ENCODE results near the gene POFUT1. TPM values are rescaled to one million over a fixed set of nuclear protein-coding genes. Genes with fewer than 3 reads are reported as not detected.
A peak's percentile ranks its signal among the peaks of the same experiment; 100 is the strongest.

POFUT1 gene
- total and polyA plus RNA-seq, 4 donors: 10.6 to 35.2 (median 23.1) TPM

DNA sequence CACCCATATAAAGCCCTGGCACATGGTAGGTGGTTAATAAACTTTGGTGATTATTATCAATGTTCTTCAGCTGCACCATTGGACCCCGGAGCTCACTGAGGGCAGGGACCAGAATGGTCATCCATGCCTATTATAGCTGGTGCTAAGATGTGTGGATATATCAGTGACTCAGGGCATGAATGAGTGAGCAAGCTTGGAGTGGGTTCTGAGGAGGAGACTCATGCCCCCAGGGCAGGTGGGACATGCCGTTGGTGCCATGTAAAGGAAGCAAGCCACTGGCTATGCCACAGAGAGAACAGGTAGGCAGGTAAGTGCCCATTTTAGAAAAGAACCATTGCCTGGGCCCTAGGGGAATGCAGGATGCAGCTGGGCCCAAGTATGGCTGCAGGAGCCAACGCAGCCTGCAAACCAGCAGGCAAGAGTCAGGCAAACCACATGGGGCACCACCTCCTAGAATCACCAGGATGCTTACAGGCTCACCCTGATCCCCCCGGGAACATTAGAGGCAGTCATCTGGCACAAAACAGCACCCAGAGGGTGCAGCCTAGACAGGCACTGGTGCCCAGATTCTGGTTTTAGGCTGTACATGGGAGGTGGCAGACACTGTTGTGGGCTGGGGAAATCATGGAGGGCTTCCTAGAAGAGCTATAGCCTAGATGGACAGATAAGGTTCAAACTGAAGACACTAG, 23.6 kb upstream of the POFUT1 start:
- Histone ChIP-seq H3K36me3 (ENCODE audit: control insufficient read depth in 1 of 2, insufficient read depth in 2 of 2, low read length in 1 of 2) (no peaks in the 10 kb centered on the region), H3K9me3 (ENCODE audit: control insufficient read depth, low read length) (no peaks in the 10 kb centered on the region), H3K4me3 (ENCODE audit: low read length in 2 of 2) (no peak overlapping the region), H3K27me3 (ENCODE audit: control insufficient read depth in 1 of 2, insufficient read depth in 2 of 2, low read length in 1 of 2) (no peaks in the 10 kb centered on the region), H3K27ac (ENCODE audit: low read depth in 1 of 2, low read length in 2 of 2) (no peak overlapping the region), H3K4me1 (ENCODE audit: control insufficient read depth in 1 of 2, insufficient read depth in 2 of 2, low read length in 2 of 2) (no peaks in the 10 kb centered on the region)
- WGBS, 2 donors: 86 to 89% methylated on average over 4 of the region's 4 CpGs
- intact Hi-C loops (cut with DNase I): no loop called here
- peak in 1 of 2 donors; percentile 24 for DNase-seq
- no peak for ATAC-seq (ENCODE audit: low FRiP score)

DNA sequence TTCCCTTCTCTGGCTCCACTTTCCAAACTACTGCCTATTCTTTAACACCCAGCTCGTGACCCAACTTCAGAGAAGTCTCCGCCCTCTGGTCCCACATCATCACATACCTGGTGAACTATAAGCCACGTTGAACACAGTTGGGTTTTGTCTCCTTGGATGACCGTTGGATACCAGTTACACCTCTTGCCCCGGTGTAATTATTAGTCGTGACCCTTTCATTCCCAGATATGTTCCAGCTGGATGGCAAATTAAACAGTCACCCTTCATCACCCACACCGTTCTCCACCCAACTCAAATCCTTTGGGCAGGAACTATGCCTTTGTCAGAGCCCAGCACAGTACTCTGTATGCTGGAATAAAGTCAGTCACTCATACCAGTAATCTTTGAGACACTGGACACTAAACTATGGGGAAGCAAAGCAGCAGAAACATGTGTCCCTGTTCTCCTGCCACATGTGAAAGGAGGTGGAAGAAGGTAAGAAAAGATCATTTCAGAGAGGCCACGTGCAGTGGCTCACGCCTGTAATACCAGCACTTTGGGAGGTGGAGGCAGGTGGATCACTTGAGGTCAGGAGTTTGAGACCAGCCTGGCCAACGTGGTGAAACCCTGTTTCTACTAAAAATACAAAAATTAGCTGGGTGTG, 22.6 kb upstream of the POFUT1 start:
- no peak overlapping the region for H3K27ac ChIP-seq (ENCODE audit: low read depth in 1 of 2, low read length in 2 of 2)
- ATAC-seq (ENCODE audit: low FRiP score) (no peak), DNase-seq (no peak)
- WGBS, 2 donors: 75 to 76% methylated on average over 10 of the region's 10 CpGs
- no peaks in the 10 kb centered on the region for H3K36me3 ChIP-seq (ENCODE audit: control insufficient read depth in 1 of 2, insufficient read depth in 2 of 2, low read length in 1 of 2)
- H3K4me3 ChIP-seq (ENCODE audit: low read length in 2 of 2): no peak overlapping the region
- no peaks in the 10 kb centered on the region for H3K27me3 ChIP-seq (ENCODE audit: control insufficient read depth in 1 of 2, insufficient read depth in 2 of 2, low read length in 1 of 2)
- intact Hi-C loops (cut with DNase I): no loop called here
- no peaks in the 10 kb centered on the region for H3K9me3 ChIP-seq (ENCODE audit: control insufficient read depth, low read length)
- H3K4me1 ChIP-seq (ENCODE audit: control insufficient read depth in 1 of 2, insufficient read depth in 2 of 2, low read length in 2 of 2): no peaks in the 10 kb centered on the region

DNA sequence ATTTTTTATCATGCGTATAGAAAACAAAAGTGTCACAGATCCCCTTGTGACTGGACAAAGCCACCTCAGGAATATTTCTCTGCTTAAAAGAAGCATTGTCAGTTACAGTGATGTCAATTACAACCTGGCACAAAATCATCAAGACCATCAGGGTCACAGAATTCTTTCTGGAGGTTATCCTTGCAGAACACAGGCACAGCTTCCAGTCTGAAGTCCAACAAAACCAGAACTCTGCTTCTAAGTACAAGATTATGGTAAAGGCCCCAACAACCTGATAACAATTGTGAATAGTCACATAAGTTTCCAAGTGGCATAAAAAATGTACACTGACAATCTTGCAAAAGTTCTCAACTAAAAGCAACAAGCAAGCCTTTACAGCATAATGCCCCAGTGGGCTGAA, 21.2 kb upstream of the POFUT1 start:
- DNase-seq: no peak
- ATAC-seq (ENCODE audit: low FRiP score): no peak
- Histone ChIP-seq H3K27me3 (ENCODE audit: control insufficient read depth in 1 of 2, insufficient read depth in 2 of 2, low read length in 1 of 2) (no peaks in the 10 kb centered on the region), H3K36me3 (ENCODE audit: control insufficient read depth in 1 of 2, insufficient read depth in 2 of 2, low read length in 1 of 2) (no peaks in the 10 kb centered on the region), H3K27ac (ENCODE audit: low read depth in 1 of 2, low read length in 2 of 2) (no peak overlapping the region), H3K4me3 (ENCODE audit: low read length in 2 of 2) (no peak overlapping the region), H3K4me1 (ENCODE audit: control insufficient read depth in 1 of 2, insufficient read depth in 2 of 2, low read length in 2 of 2) (no peaks in the 10 kb centered on the region), H3K9me3 (ENCODE audit: control insufficient read depth, low read length) (no peaks in the 10 kb centered on the region)
- intact Hi-C loops (cut with DNase I): no loop called here
- 99 to 100% methylated on average over 1 of the region's 1 CpG for WGBS, 2 donors

DNA sequence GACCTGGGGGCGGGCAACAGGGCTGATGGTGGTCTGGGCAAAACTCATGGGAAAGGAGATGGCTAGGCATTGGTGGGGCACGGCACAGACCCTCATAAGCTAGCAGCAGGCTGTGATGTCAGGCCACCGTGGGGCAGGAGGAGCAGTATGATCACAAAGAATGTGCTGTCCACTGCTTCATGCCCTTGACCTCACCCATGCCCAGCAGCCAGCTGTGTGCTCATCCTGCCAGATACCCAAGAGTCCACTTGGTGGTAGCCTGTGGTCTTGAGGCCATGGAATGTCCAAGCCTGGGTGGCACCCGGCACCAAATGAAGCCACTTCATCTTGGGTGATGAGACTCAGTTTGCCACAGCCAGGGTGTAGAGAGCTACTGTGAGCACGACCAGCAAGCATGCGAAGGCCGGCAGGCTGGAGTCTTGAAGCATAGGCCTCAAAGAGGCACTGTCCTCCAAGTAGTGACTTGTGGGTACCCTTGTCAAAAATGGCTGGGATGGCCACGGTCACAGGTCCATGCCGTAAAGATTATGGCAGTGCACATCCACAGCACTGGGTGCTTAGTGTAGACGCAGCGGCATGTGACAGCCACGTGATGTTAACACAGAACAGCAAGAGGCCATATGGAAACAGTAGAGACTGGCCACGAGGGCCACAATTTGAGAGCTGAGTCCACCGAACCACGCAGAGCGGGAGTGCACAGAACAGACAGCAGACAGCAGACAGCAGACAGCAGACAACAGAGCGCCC, 19.1 kb upstream of the POFUT1 start:
- Histone ChIP-seq H3K27me3 (ENCODE audit: control insufficient read depth in 1 of 2, insufficient read depth in 2 of 2, low read length in 1 of 2) (no peaks in the 10 kb centered on the region), H3K4me3 (ENCODE audit: low read length in 2 of 2) (no peak overlapping the region), H3K4me1 (ENCODE audit: control insufficient read depth in 1 of 2, insufficient read depth in 2 of 2, low read length in 2 of 2) (no peaks in the 10 kb centered on the region), H3K36me3 (ENCODE audit: control insufficient read depth in 1 of 2, insufficient read depth in 2 of 2, low read length in 1 of 2) (no peaks in the 10 kb centered on the region), H3K9me3 (ENCODE audit: control insufficient read depth, low read length) (no peaks in the 10 kb centered on the region), H3K27ac (ENCODE audit: low read depth in 1 of 2, low read length in 2 of 2) (no peak overlapping the region)
- 97 to 98% methylated on average over 17 of the region's 17 CpGs for WGBS, 2 donors
- ATAC-seq (ENCODE audit: low FRiP score) (no peak), DNase-seq (no peak)
- intact Hi-C loops (cut with DNase I): no loop called here

DNA sequence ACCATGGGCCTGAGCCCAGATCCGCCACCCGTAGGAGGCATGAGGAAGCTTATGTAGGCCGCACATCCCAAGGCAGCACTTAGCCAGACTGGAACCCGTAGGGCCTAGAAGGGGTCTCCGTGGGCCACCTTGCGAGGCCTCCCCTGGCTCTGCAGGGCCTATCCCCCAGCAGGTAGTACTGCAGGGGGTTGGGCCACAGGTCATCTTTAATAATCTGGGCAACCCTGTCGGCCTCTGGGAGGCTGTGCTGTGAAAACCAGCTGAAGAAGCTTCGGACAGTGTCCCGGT, 18.6 kb upstream of the POFUT1 start:
- no peak for ATAC-seq (ENCODE audit: low FRiP score)
- DNase-seq: no peak
- no peak overlapping the region for H3K27ac ChIP-seq (ENCODE audit: low read depth in 1 of 2, low read length in 2 of 2)
- WGBS, 2 donors: 94% methylated on average over 9 of the region's 9 CpGs
- H3K36me3 ChIP-seq (ENCODE audit: control insufficient read depth in 1 of 2, insufficient read depth in 2 of 2, low read length in 1 of 2): no peaks in the 10 kb centered on the region
- no peaks in the 10 kb centered on the region for H3K4me1 ChIP-seq (ENCODE audit: control insufficient read depth in 1 of 2, insufficient read depth in 2 of 2, low read length in 2 of 2)
- H3K4me3 ChIP-seq (ENCODE audit: low read length in 2 of 2): no peak overlapping the region
- no peaks in the 10 kb centered on the region for H3K9me3 ChIP-seq (ENCODE audit: control insufficient read depth, low read length)
- no peaks in the 10 kb centered on the region for H3K27me3 ChIP-seq (ENCODE audit: control insufficient read depth in 1 of 2, insufficient read depth in 2 of 2, low read length in 1 of 2)
- intact Hi-C loops (cut with DNase I): no loop called here

DNA sequence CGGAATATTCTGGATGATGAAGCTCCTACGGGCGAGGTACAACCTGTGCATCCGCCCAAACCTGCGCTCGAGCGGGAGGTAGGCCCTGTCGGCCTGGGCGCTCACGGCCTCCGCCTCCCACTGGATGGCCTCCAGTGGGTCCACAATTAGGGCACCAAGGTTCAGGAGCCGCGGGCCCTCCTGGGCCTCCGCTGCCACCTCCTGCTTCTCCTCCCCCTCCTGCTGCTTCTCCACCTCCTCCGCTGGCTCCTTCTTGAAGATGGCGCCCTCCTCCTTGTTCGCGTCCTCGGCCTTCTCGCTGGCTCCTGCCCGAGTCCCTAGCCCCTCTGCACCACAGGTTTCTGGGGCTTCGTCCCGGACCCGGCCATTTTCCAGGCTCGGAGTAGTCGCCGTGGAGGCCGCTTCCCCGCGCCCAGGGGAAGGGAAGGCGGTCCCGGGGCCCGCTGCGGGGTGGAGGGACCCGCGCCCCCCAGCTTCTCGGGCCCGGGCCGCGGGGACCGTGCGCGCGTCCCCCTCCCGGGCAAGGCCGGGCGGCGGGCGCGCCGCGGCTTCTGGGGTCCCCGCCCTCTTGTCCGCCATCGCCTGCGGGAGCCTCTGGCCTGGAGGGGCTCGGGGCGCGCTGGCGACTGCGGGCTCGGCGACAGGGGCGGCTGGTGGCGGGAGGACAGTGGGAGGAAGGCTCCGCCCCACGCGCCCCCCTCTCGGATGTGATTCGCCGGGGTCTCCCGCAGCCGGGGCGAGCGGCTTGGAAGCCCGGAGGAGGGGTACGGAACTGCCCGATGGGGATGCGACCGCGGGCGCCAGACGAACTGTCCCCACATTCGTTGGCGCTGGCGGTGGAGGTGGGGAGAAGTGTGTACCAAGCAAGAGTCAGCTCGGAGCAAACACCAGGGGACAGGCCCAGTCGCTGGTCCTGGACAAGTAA, 17.7 kb upstream of the POFUT1 start:
- peak overlapping the region; percentile 25 to 62 for H3K27ac ChIP-seq (ENCODE audit: low read depth in 1 of 2, low read length in 2 of 2)
- H3K4me1 ChIP-seq (ENCODE audit: control insufficient read depth in 1 of 2, insufficient read depth in 2 of 2, low read length in 2 of 2): no peaks in the 10 kb centered on the region
- H3K27me3 ChIP-seq (ENCODE audit: control insufficient read depth in 1 of 2, insufficient read depth in 2 of 2, low read length in 1 of 2): no peaks in the 10 kb centered on the region
- WGBS, 2 donors: 4 to 6% methylated on average over 72 to 88 of the region's 88 CpGs
- intact Hi-C loops (cut with DNase I): no loop called here
- H3K36me3 ChIP-seq (ENCODE audit: control insufficient read depth in 1 of 2, insufficient read depth in 2 of 2, low read length in 1 of 2): no peaks in the 10 kb centered on the region
- ATAC-seq (ENCODE audit: low FRiP score) (peak; percentile 67), DNase-seq (peak; percentile 71 to 85)
- H3K4me3 ChIP-seq (ENCODE audit: low read length in 2 of 2): peak overlapping the region; percentile 54 to 74
- no peaks in the 10 kb centered on the region for H3K9me3 ChIP-seq (ENCODE audit: control insufficient read depth, low read length)

DNA sequence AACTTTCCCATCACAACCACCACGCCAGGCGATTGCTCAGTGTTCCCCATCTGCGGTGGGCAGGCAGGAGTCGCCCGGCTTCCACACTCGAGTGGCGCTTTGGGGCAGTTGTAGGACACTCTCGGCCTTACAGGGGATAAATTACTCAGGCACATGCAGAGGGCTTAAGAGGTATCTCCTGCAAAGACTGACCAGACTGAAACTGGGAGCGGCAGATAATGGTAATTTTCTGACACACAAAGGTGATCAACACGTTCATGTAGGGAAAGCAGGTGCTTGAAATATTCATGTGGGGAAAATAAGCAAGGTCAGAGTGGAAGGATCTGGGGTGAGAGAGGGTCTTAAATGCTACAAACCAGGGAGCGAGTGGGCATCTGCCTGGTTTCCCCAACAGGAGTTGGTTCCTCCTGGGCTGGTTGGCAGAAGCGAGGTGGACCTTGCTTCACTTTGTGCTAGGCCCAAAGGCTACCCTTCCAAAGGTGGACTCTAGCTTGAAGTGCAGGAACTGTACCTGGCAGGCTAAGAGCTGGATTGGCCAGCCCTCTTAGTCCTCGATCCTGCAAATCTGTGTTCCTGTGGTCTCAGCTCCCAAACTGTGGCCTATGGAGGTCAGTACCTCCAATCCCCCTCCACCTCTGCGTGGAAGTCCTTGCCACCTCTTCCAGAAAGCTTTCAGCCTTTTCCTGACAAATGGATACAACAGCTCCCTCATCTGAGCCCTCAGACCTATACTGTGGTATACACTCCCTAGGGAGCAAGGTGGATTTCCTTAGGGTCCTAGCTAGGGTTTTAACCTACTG, 16.9 kb upstream of the POFUT1 start:
- no peak for ATAC-seq (ENCODE audit: low FRiP score)

DNA sequence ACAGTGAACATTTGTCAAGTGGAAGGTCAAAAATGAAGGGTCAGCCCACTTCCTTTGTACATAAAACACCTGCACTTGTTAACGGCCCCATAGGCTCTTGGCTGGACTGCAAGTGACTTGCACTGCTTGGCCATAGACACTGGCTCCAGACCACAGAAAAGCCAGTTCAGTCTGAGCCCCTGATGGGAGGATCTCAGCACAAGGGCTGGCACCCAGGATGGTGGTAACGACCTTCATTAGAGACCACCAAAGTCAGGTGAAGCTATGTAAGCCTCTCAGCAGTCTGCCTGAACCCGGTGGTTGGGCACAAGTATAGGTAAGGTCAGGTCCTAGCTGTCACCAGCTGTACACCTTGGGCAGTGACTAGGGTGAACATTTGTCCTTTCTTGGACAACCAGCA, 16.3 kb upstream of the POFUT1 start:
- intact Hi-C loops (cut with DNase I): no loop called here
- no peaks in the 10 kb centered on the region for H3K27me3 ChIP-seq (ENCODE audit: control insufficient read depth in 1 of 2, insufficient read depth in 2 of 2, low read length in 1 of 2)
- H3K9me3 ChIP-seq (ENCODE audit: control insufficient read depth, low read length): no peaks in the 10 kb centered on the region
- DNase-seq (no peak), ATAC-seq (ENCODE audit: low FRiP score) (no peak)
- H3K4me3 ChIP-seq (ENCODE audit: low read length in 2 of 2): no peak overlapping the region
- H3K36me3 ChIP-seq (ENCODE audit: control insufficient read depth in 1 of 2, insufficient read depth in 2 of 2, low read length in 1 of 2): peaks cover 2 to 3% of the 10 kb centered on the region in 2 donors
- no peaks in the 10 kb centered on the region for H3K4me1 ChIP-seq (ENCODE audit: control insufficient read depth in 1 of 2, insufficient read depth in 2 of 2, low read length in 2 of 2)
- 69 to 84% methylated on average over 3 of the region's 3 CpGs for WGBS, 2 donors
- no peak overlapping the region for H3K27ac ChIP-seq (ENCODE audit: low read depth in 1 of 2, low read length in 2 of 2)

More for the DNA sequence above, 16.9 kb upstream of the POFUT1 start:
- intact Hi-C loops (cut with DNase I): no loop called here
- Histone ChIP-seq H3K4me3 (ENCODE audit: low read length in 2 of 2) (peak overlapping the region in 1 of 2 donors; percentile 74), H3K4me1 (ENCODE audit: control insufficient read depth in 1 of 2, insufficient read depth in 2 of 2, low read length in 2 of 2) (no peaks in the 10 kb centered on the region), H3K36me3 (ENCODE audit: control insufficient read depth in 1 of 2, insufficient read depth in 2 of 2, low read length in 1 of 2) (peaks cover under 1 to 2% of the 10 kb centered on the region in 2 donors), H3K27me3 (ENCODE audit: control insufficient read depth in 1 of 2, insufficient read depth in 2 of 2, low read length in 1 of 2) (no peaks in the 10 kb centered on the region), H3K9me3 (ENCODE audit: control insufficient read depth, low read length) (no peaks in the 10 kb centered on the region), H3K27ac (ENCODE audit: low read depth in 1 of 2, low read length in 2 of 2) (peak overlapping the region; percentile 25 to 62)
- DNase-seq: no peak
- 33% methylated on average over 14 of the region's 14 CpGs for WGBS, 2 donors
